Skin epidermis (tissue), 12 donors: Measurements from ENCODE around the gene ADK.

Experiments
- H3K27ac ChIP-seq, 21 experiments: fragments of 200-600 bp; sonication (generic) in 11 of 21; one replicate each; pipeline ENCODE4 v1.5.0; 2020; ENCODE audit warnings: mild to moderate bottlenecking in 3 of 21, inconsistent platforms in 2 of 21, moderate library complexity in 2 of 21
- H3K4me3 ChIP-seq, 7 experiments: fragments of 200-600 bp; sonication (generic) in 2 of 7; one replicate each; pipeline ENCODE4 v1.5.0; 2020; ENCODE audit warnings: inconsistent platforms in 2 of 7, mild to moderate bottlenecking in 2 of 7, moderate library complexity in 1 of 7

Gene ADK

GRCh38 chr10:74383642-74384041 is 232.6 kb downstream of the ADK start:
- H3K4me3 ChIP-seq, result no peak overlapping the region
- H3K27ac ChIP-seq, result no peak overlapping the region

- Histone ChIP-seq H3K4me3 (no peak overlapping the region), H3K27ac (no peak overlapping the region)
Observed at GRCh38 chr10:74384615-74385183, 233.7 kb downstream of the ADK start.

GRCh38 chr10:74388801-74389200 is 237.8 kb downstream of the ADK start:
- Histone ChIP-seq H3K27ac (no peak overlapping the region), H3K4me3 (no peak overlapping the region)

- no peak overlapping the region for H3K4me3 ChIP-seq
- H3K27ac ChIP-seq, result no peak overlapping the region
Observed at GRCh38 chr10:74391786-74392185, 240.8 kb downstream of the ADK start.

- Histone ChIP-seq H3K4me3 (no peak overlapping the region), H3K27ac (no peak overlapping the region)
Observed at GRCh38 chr10:74394416-74394969, 243.5 kb downstream of the ADK start.

- H3K27ac ChIP-seq, result no peak overlapping the region
- no peak overlapping the region for H3K4me3 ChIP-seq
Observed at GRCh38 chr10:74400186-74400585, 249.2 kb downstream of the ADK start.

GRCh38 chr10:74406006-74406405 is 255.0 kb downstream of the ADK start:
- H3K27ac ChIP-seq, result no peak overlapping the region
- no peak overlapping the region for H3K4me3 ChIP-seq

GRCh38 chr10:74415146-74415839 is 264.3 kb downstream of the ADK start:
- no peak overlapping the region for H3K27ac ChIP-seq
- H3K4me3 ChIP-seq, result no peak overlapping the region

- Histone ChIP-seq H3K4me3 (no peak overlapping the region), H3K27ac (no peak overlapping the region)
Observed at GRCh38 chr10:74417397-74417796, 266.4 kb downstream of the ADK start.

- Histone ChIP-seq H3K27ac (no peak overlapping the region), H3K4me3 (no peak overlapping the region)
Observed at GRCh38 chr10:74418285-74418872, 267.4 kb downstream of the ADK start.

- Histone ChIP-seq H3K27ac (no peak overlapping the region), H3K4me3 (no peak overlapping the region)
Observed at GRCh38 chr10:74419491-74419951, 268.5 kb downstream of the ADK start.

GRCh38 chr10:74419958-74420375 is 268.9 kb downstream of the ADK start:
- Histone ChIP-seq H3K4me3 (no peak overlapping the region), H3K27ac (no peak overlapping the region)

GRCh38 chr10:74424565-74424964 is 273.5 kb downstream of the ADK start:
- Histone ChIP-seq H3K4me3 (no peak overlapping the region), H3K27ac (no peak overlapping the region)

- H3K4me3 ChIP-seq, result no peak overlapping the region
- no peak overlapping the region for H3K27ac ChIP-seq
Observed at GRCh38 chr10:74425456-74426001, 274.5 kb downstream of the ADK start.

GRCh38 chr10:74431816-74432215 is 280.8 kb downstream of the ADK start:
- Histone ChIP-seq H3K27ac (no peak overlapping the region), H3K4me3 (no peak overlapping the region)

- no peak overlapping the region for H3K27ac ChIP-seq
- no peak overlapping the region for H3K4me3 ChIP-seq
Observed at GRCh38 chr10:74432841-74433594, 282.0 kb downstream of the ADK start.

GRCh38 chr10:74433595-74433956 is 282.6 kb downstream of the ADK start:
- H3K27ac ChIP-seq, result no peak overlapping the region
- no peak overlapping the region for H3K4me3 ChIP-seq

GRCh38 chr10:74433993-74434392 is 283.0 kb downstream of the ADK start:
- no peak overlapping the region for H3K4me3 ChIP-seq
- H3K27ac ChIP-seq, result no peak overlapping the region

GRCh38 chr10:74434547-74434946 is 283.5 kb downstream of the ADK start:
- H3K27ac ChIP-seq, result no peak overlapping the region
- H3K4me3 ChIP-seq, result no peak overlapping the region

GRCh38 chr10:74436523-74437170 is 285.6 kb downstream of the ADK start:
- no peak overlapping the region for H3K4me3 ChIP-seq

More at GRCh38 chr10:74436523-74437170, 285.6 kb downstream of the ADK start:
- H3K27ac ChIP-seq, result no peak overlapping the region
